OCI-LY7 (cell line): ENCODE data around the gene PAQR3. TPM values are rescaled to one million over a fixed set of nuclear protein-coding genes. Genes with fewer than 3 reads are reported as not detected.

ENCODE experiments used
- BruUV-seq: library from RNA; stranded (reverse); fragments of 400-500 nt; replicated peaks from 2 replicates; lab custom pipeline; 2021; lab: Mats Ljungman, UMichigan
- CTCF ChIA-PET: fragments of 300-600 bp; sonication (Branson Sonifier 250); formaldehyde crosslinking; loops from one replicate; lab custom pipeline; 2022; ENCODE audit warnings: antibody characterized with exemption; ENCODE audit not compliant: unreplicated experiment; lab: Charles Lee
- POLR2A ChIA-PET: fragments of 300-600 bp; sonication (Branson Sonifier 250); formaldehyde crosslinking; loops from one replicate; lab custom pipeline; 2022; ENCODE audit warnings: antibody characterized with exemption; lab: Charles Lee
- DNase-seq: peaks from one replicate; pipeline ENCODE4 v3.0.0-alpha.2; 2015; ENCODE audit warnings: low spot score
- H2AFZ ChIP-seq: fragments of 200-600 bp; sonication (generic), shearing (Covaris generic); 2 replicates; pipeline ENCODE4 v1.6.1; 2014; ENCODE audit warnings: mild to moderate bottlenecking, antibody characterized with exemption, low read length, moderate library complexity
- H3K27ac ChIP-seq: fragments of 200-600 bp; sonication (generic); 2 replicates; pipeline ENCODE4 v1.5.1; 2014; ENCODE audit warnings: mixed run types, low read depth, mild to moderate bottlenecking, moderate library complexity, low read length, inconsistent platforms; ENCODE audit not compliant: poor library complexity, severe bottlenecking
- H3K36me3 ChIP-seq: fragments of 200-600 bp; sonication (generic); 2 replicates; pipeline ENCODE4 v1.6.1; 2014; ENCODE audit warnings: mild to moderate bottlenecking, antibody characterized with exemption, low read length, moderate library complexity, mixed read lengths; ENCODE audit not compliant: insufficient read depth
- H3K4me1 ChIP-seq: fragments of 200-600 bp; sonication (generic); 2 replicates; pipeline ENCODE4 v1.5.1; 2014; ENCODE audit warnings: mild to moderate bottlenecking, low read length; ENCODE audit not compliant: insufficient read depth, poor library complexity, severe bottlenecking
- H3K4me2 ChIP-seq: fragments of 200-600 bp; sonication (generic); 2 replicates; pipeline ENCODE4 v1.6.1; 2014; ENCODE audit warnings: mild to moderate bottlenecking, low read length
- H3K4me3 ChIP-seq: fragments of 200-600 bp; sonication (generic); 2 replicates; pipeline ENCODE4 v1.5.1; 2014; ENCODE audit warnings: mild to moderate bottlenecking, low read depth, low read length; ENCODE audit not compliant: poor library complexity, severe bottlenecking
- H3K79me2 ChIP-seq: fragments of 200-600 bp; sonication (generic); 2 replicates; pipeline ENCODE4 v1.6.1; 2016; ENCODE audit warnings: low read depth, mild to moderate bottlenecking, low read length, moderate library complexity, mixed read lengths; ENCODE audit not compliant: insufficient read depth
- H3K9me2 ChIP-seq: fragments of 200-600 bp; sonication (generic); 2 replicates; pipeline ENCODE4 v1.6.1; 2016; ENCODE audit warnings: mild to moderate bottlenecking, low read length, mixed read lengths; ENCODE audit not compliant: insufficient read depth
- H3K9me3 ChIP-seq: fragments of 200-600 bp; sonication (generic); 2 replicates; pipeline ENCODE4 v1.6.1; 2014; ENCODE audit warnings: mild to moderate bottlenecking, mixed run types, low read length, mixed read lengths
- H4K20me1 ChIP-seq: fragments of 200-600 bp; sonication (generic); 2 replicates; pipeline ENCODE4 v1.6.1; 2014; ENCODE audit warnings: mild to moderate bottlenecking, antibody characterized with exemption, low read length, moderate library complexity, mixed read lengths; ENCODE audit not compliant: insufficient read depth
- EZH2phosphoT487 ChIP-seq: fragments of 200-600 bp; sonication (generic); IDR thresholded peaks from 2 replicates; pipeline ENCODE4 v1.6.1; 2018; ENCODE audit warnings: low read depth, borderline replicate concordance, mild to moderate bottlenecking, mixed run types, antibody characterized with exemption, low read length, moderate library complexity, mixed read lengths
- intact Hi-C: fragments of 100-400 bp; cut with micrococcal nuclease; formaldehyde crosslinking; loops from one replicate; pipeline ENCODE4 v1.10.0; 2022; ENCODE audit not compliant: unreplicated experiment
- total RNA-seq, 2 experiments: library from RNA; depleted of rRNA in 1 of 2; stranded (reverse); fragments of >200 nt in 1 of 2; shearing (Covaris generic) in 1 of 2; gene quantifications; 2 replicates each; pipeline ENCODE4 v1.2.3, GENCODE V29; 2014 to 2022
- TF ChIP-seq, protein P1 (sequence below): fragments of 200-600 bp; sonication (generic); conservative IDR thresholded peaks from 2 replicates; pipeline ENCODE4 v1.5.1; 2014; ENCODE audit warnings: mild to moderate bottlenecking, antibody characterized with exemption, low read length, moderate library complexity, mixed read lengths

The PAQR3 gene
- total RNA-seq, 2 experiments from 2014 or later, result 21.6 to 28.4 TPM

GRCh38 chr4:78984593-78984992, 45.4 kb upstream of the PAQR3 start:
- CTCF ChIA-PET, result no interaction called here
- no peaks in the 10 kb centered on the region for H3K4me1 ChIP-seq
- POLR2A ChIA-PET, result interaction anchor here (0.7 kb wide), 1 partner anchor 1339 kb away, joined by 3 read pairs; no protein-coding TSS in a partner anchor
- H4K20me1 ChIP-seq, result no peaks in the 10 kb centered on the region
- no TSS peak for BruUV-seq
- H3K27ac ChIP-seq, result no peak overlapping the region
- no peaks in the 10 kb centered on the region for H3K9me2 ChIP-seq
- no peaks in the 10 kb centered on the region for H3K36me3 ChIP-seq
- no peak for TF ChIP-seq EZH2phosphoT487
- TF ChIP-seq, protein P1, sequence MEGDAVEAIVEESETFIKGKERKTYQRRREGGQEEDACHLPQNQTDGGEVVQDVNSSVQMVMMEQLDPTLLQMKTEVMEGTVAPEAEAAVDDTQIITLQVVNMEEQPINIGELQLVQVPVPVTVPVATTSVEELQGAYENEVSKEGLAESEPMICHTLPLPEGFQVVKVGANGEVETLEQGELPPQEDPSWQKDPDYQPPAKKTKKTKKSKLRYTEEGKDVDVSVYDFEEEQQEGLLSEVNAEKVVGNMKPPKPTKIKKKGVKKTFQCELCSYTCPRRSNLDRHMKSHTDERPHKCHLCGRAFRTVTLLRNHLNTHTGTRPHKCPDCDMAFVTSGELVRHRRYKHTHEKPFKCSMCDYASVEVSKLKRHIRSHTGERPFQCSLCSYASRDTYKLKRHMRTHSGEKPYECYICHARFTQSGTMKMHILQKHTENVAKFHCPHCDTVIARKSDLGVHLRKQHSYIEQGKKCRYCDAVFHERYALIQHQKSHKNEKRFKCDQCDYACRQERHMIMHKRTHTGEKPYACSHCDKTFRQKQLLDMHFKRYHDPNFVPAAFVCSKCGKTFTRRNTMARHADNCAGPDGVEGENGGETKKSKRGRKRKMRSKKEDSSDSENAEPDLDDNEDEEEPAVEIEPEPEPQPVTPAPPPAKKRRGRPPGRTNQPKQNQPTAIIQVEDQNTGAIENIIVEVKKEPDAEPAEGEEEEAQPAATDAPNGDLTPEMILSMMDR, result no peak
- H3K79me2 ChIP-seq, result no peaks in the 10 kb centered on the region
- DNase-seq, result no peak
- no peak overlapping the region for H3K4me2 ChIP-seq
- no peak overlapping the region for H2AFZ ChIP-seq
- intact Hi-C loops, result no loop called here
- no peaks in the 10 kb centered on the region for H3K9me3 ChIP-seq
- H3K4me3 ChIP-seq, result no peak overlapping the region

- TF ChIP-seq, protein P1, result no peak
- intact Hi-C loops, result no loop called here
- no peak for DNase-seq
- ChIA-PET POLR2A (interaction anchor here (0.8 kb wide), 1 partner anchor 15 kb away, joined by 3 read pairs; no protein-coding TSS in a partner anchor), CTCF (no interaction called here)
- Histone ChIP-seq H3K4me2 (no peak overlapping the region), H4K20me1 (no peaks in the 10 kb centered on the region), H2AFZ (no peak overlapping the region), H3K9me2 (no peaks in the 10 kb centered on the region), H3K27ac (no peak overlapping the region), H3K4me1 (no peaks in the 10 kb centered on the region), H3K4me3 (no peak overlapping the region), H3K79me2 (no peaks in the 10 kb centered on the region), H3K9me3 (no peaks in the 10 kb centered on the region), H3K36me3 (no peaks in the 10 kb centered on the region)
- no TSS peak for BruUV-seq
Observed at GRCh38 chr4:78975865-78976264, 36.6 kb upstream of the PAQR3 start.

DNA sequence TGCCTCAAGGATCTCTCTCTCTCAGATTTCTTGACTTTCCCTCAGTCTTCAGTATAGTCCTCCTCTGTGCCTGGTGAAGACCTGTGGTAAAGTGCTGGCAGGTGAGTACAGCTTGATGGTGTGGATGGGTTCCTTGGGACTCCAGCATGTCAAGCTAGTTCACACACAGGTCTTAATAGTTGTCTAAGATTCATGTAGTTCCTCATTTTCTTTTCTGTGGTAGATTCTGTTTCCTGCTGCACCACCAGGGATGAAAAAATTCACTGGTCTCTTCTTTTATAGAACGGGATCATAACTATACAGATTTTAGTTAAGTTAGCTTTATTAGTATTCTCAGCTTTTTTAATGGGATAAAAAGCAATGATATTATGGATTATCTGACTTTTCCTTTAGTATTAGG, 32.5 kb upstream of the PAQR3 start:
- ChIA-PET CTCF (no interaction called here), POLR2A (interaction anchor here (0.5 kb wide), 1 partner anchor 20 kb away, joined by 3 read pairs; no protein-coding TSS in a partner anchor)
- Histone ChIP-seq H3K4me3 (no peak overlapping the region), H3K79me2 (no peaks in the 10 kb centered on the region), H2AFZ (no peak overlapping the region), H3K36me3 (no peaks in the 10 kb centered on the region), H3K9me3 (no peaks in the 10 kb centered on the region), H3K27ac (no peak overlapping the region), H3K4me2 (no peak overlapping the region), H4K20me1 (no peaks in the 10 kb centered on the region), H3K9me2 (no peaks in the 10 kb centered on the region), H3K4me1 (no peaks in the 10 kb centered on the region)
- BruUV-seq, result no TSS peak
- TF ChIP-seq, protein P1, result no peak
- no peak for TF ChIP-seq EZH2phosphoT487
- intact Hi-C loops, result no loop called here
- DNase-seq, result no peak
